Regular cardiac myocyte (primary cell): Measurements from ENCODE around the gene NOXA1. TPM values are rescaled to one million over a fixed set of nuclear protein-coding genes. Genes with fewer than 3 reads are reported as not detected.

ENCODE experiments used
- total RNA-seq: library from RNA; depleted of rRNA; stranded (reverse); fragments of >200 nt; gene quantifications from 2 replicates; pipeline ENCODE4 v1.2.3, GENCODE V29; 2014

Gene NOXA1, protein sequence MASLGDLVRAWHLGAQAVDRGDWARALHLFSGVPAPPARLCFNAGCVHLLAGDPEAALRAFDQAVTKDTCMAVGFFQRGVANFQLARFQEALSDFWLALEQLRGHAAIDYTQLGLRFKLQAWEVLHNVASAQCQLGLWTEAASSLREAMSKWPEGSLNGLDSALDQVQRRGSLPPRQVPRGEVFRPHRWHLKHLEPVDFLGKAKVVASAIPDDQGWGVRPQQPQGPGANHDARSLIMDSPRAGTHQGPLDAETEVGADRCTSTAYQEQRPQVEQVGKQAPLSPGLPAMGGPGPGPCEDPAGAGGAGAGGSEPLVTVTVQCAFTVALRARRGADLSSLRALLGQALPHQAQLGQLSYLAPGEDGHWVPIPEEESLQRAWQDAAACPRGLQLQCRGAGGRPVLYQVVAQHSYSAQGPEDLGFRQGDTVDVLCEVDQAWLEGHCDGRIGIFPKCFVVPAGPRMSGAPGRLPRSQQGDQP
- total RNA-seq: 0.28 TPM in 1 of 2 replicates, not detected in the other

DNA sequence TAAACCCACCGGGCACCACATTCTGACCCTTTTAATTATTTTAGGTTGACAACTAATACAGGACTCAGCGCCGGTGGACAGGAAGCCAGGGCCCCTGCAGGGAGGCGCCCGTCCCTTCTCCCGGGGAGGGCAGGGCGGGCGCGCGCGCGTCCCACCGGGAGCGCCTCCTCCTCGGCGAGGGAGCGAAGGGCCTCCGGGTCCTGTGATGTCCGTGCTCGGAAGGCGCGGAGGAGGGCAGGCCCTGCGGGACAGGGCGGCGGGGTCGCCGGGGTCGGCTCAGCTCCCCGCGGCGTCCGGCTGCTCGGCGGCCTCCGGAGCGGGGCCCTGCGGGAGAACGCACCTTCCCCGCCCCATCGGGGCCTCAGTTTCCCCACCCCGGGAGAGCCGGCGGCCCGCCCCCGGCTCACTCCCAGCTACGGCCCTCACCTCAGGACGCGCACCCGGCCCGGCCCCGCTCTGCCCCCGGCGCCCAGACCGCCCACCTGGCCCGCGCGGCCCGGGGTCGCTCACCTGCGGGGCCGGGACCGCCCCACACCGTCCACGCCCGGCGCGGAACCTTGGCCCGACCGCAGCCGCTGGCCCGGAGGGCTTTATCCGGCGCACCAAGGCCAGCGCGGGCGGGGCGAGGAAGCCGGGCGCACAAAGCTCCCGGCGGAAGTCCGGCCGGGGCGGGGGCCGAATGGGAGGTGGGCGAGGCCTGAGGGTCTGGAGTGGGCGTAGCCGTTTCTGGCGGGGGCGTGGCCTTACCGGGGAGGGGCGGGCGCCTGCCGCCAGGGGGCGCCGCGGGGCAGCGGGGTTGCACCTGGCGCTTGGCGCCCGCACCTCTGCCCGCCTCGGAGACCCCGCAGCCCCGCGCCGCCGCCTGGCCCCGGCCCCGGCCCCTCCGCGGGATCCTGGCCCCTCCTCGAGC, at the start of gene NOXA1, which contains the start of gene EXD3:
Gene NOXA1 (plus strand): TSS at position 790 of the 910 bp plus-strand sequence. CDS start 137 bp downstream, outside the sequence.
Gene EXD3 (minus strand): TSS at position 559 of the 910 bp plus-strand sequence. CDS start 27,805 bp downstream, outside the sequence.

DNA sequence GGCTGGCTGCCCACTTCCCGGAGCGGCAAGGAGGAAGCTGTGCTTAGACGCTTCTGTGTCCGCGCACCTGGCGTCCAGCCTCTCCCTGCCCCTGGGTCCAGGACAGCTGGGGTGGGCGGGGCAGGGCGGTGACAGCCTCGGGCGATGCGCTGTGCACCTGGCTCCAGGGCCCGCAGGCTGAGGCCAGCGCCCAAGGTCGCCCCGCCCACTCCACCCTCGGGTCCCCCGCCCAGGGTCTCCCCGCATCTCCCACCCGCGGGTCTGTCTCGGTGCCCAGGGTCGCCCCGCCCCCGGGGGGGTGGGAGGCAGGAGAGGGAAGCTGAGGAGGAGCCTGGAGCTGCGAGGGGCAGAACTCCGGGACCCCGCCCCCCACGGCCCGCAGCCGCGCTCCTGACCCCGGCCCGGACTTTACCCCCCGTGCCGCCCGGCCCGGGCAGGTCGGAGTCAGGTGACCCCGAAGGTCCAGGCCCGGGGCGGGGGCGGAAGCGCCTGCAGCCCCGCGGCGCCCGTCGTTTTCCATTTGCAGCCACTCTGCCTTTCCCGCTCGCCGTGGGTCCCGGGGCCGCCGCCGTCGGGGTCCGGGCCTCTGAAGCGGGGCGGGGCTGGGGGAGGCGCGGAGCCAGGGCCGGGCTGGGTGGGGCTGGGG, 18.2 kb downstream of the NOXA1 start, which contains the start of gene ENTPD8:
Gene ENTPD8 (minus strand): TSS at position 69 of the 646 bp plus-strand sequence. CDS start 3,072 bp downstream, outside the sequence.

DNA sequence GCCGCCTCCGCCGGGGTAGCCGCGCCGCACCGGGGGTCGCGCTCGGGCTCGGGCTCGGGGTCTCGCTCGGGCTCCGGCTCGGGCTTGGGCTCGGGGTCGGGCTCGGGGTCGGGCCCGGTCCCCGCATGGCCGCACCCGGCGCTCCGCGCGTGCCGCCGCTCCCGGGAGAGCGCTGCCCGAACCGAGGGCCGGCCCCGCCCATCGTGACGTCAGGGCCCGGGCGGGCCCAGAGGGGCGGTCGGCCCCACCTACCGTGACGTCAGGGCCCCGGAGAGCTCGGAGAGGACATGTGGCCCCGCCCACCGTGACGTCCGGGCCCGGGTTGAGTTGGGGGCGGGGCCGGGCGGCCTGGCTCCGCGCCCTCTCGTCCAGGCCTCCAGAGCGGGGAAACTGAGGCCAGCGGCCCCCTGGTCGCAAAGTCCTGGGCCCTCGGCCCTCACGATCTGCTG, 36.0 kb downstream of the NOXA1 start, which contains the start of gene NSMF:
Gene NSMF (minus strand): TSS at position 183 of the 449 bp plus-strand sequence. CDS start 232 bp downstream, outside the sequence.

Other genes starting within 250 kb of the NOXA1 start
- 16.9 and 21.5 TPM in 2 replicates for gene ANAPC2, start 234.8 kb upstream of the NOXA1 start, total RNA-seq
- 43.1 and 109 TPM in 2 replicates for gene SSNA1, start 234.7 kb upstream of the NOXA1 start, total RNA-seq
- gene TPRN, start 222.7 kb upstream of the NOXA1 start, total RNA-seq: 4.2 and 7.7 TPM in 2 replicates
- gene TMEM203, start 217.7 kb upstream of the NOXA1 start, total RNA-seq: 36.9 and 42.9 TPM in 2 replicates
- 2.8 and 5.9 TPM in 2 replicates for gene NDOR1, start 217.7 kb upstream of the NOXA1 start, total RNA-seq
- gene RNF208, start 201.2 kb upstream of the NOXA1 start, total RNA-seq: 0.19 and 0.28 TPM in 2 replicates
- gene CYSRT1, start 198.2 kb upstream of the NOXA1 start, total RNA-seq: under 0.01 and 0.19 TPM in 2 replicates
- gene RNF224, start 195.9 kb upstream of the NOXA1 start, total RNA-seq: not detected in 2 replicates
- gene SLC34A3, start 192.5 kb upstream of the NOXA1 start, total RNA-seq: not detected in 2 replicates
- 99.2 and 1,104 TPM in 2 replicates for gene TUBB4B, start 182.1 kb upstream of the NOXA1 start, total RNA-seq
- gene STPG3, start 172.1 kb upstream of the NOXA1 start, total RNA-seq: not detected in 2 replicates
- gene NELFB, start 168.1 kb upstream of the NOXA1 start, total RNA-seq: 45.1 and 65.0 TPM in 2 replicates
- gene TOR4A, start 145.7 kb upstream of the NOXA1 start, total RNA-seq: 13.8 and 31.1 TPM in 2 replicates
- gene NRARP, start 121.1 kb upstream of the NOXA1 start, total RNA-seq: 0.28 and 0.77 TPM in 2 replicates
- gene EXD3, start 231 bp upstream of the NOXA1 start, total RNA-seq: 5.2 and 18.0 TPM in 2 replicates
- gene ENTPD8, start 18.0 kb downstream of the NOXA1 start, total RNA-seq: not detected in 2 replicates
- gene NSMF, start 35.9 kb downstream of the NOXA1 start, total RNA-seq: 15.2 and 17.3 TPM in 2 replicates
- 0.19 and 1.4 TPM in 2 replicates for gene PNPLA7, start 127.0 kb downstream of the NOXA1 start, total RNA-seq
- 42.0 and 66.7 TPM in 2 replicates for gene MRPL41, start 128.5 kb downstream of the NOXA1 start, total RNA-seq
- 20.1 and 22.6 TPM in 2 replicates for gene DPH7, start 155.5 kb downstream of the NOXA1 start, total RNA-seq
- 15.2 and 38.5 TPM in 2 replicates for gene ZMYND19, start 167.1 kb downstream of the NOXA1 start, total RNA-seq
- 8.7 and 10.9 TPM in 2 replicates for gene ARRDC1, start 182.3 kb downstream of the NOXA1 start, total RNA-seq
- gene EHMT1, start 195.6 kb downstream of the NOXA1 start, total RNA-seq: 36.4 and 52.1 TPM in 2 replicates